OCI-LY1 (cell line): Measurements from ENCODE around the gene PUS7L.

ENCODE experiments used
- H2AFZ ChIP-seq: fragments of 200-600 bp; sonication (generic), shearing (Covaris generic); 2 replicates; pipeline ENCODE4 v1.6.0; 2014; ENCODE audit warnings: antibody characterized with exemption, mild to moderate bottlenecking, low read length
- H3F3A ChIP-seq: fragments of 200-600 bp; sonication (generic), shearing (Covaris generic); 2 replicates; pipeline ENCODE4 v1.6.0; 2014; ENCODE audit warnings: mild to moderate bottlenecking, antibody characterized with exemption, low read length, moderate library complexity; ENCODE audit not compliant: insufficient read depth
- H3K27ac ChIP-seq: fragments of 200-600 bp; sonication (generic); 2 replicates; pipeline ENCODE4 v1.5.1; 2014; ENCODE audit warnings: low read length, mixed run types, mild to moderate bottlenecking, low read depth; ENCODE audit not compliant: poor library complexity, severe bottlenecking
- H3K27me3 ChIP-seq: fragments of 200-600 bp; sonication (generic); 2 replicates; pipeline ENCODE4 v1.6.0; 2014; ENCODE audit warnings: antibody characterized with exemption, mild to moderate bottlenecking, low read length, moderate library complexity; ENCODE audit not compliant: insufficient read depth
- H3K36me3 ChIP-seq: fragments of 200-600 bp; sonication (generic); 2 replicates; pipeline ENCODE4 v1.6.1; 2014; ENCODE audit warnings: mild to moderate bottlenecking, antibody characterized with exemption, low read length, moderate library complexity, mixed read lengths; ENCODE audit not compliant: insufficient read depth
- H3K4me1 ChIP-seq: fragments of 200-600 bp; sonication (generic); 2 replicates; pipeline ENCODE4 v1.5.1; 2014; ENCODE audit warnings: mild to moderate bottlenecking, low read length, moderate library complexity; ENCODE audit not compliant: insufficient read depth, severe bottlenecking
- H3K4me2 ChIP-seq: fragments of 200-600 bp; sonication (generic), shearing (Covaris generic); 2 replicates; pipeline ENCODE4 v1.6.1; 2014; ENCODE audit warnings: low read length
- H3K4me3 ChIP-seq: fragments of 200-600 bp; sonication (generic); 2 replicates; pipeline ENCODE4 v1.5.1; 2014; ENCODE audit warnings: low read length, low read depth, mild to moderate bottlenecking, mixed read lengths; ENCODE audit not compliant: poor library complexity, severe bottlenecking
- H3K79me2 ChIP-seq: fragments of 200-600 bp; shearing (Covaris generic); 2 replicates; pipeline ENCODE4 v1.6.1; 2016; ENCODE audit warnings: mixed run types, low read length, mixed read lengths; ENCODE audit not compliant: insufficient read depth
- H3K9ac ChIP-seq: fragments of 200-600 bp; sonication (generic), shearing (Covaris generic); 2 replicates; pipeline ENCODE4 v1.6.1; 2014; ENCODE audit warnings: mild to moderate bottlenecking, low read length, mixed read lengths
- H3K9me2 ChIP-seq: fragments of 200-600 bp; sonication (generic), shearing (Covaris generic); 2 replicates; pipeline ENCODE4 v1.6.1; 2014; ENCODE audit warnings: low read depth, mild to moderate bottlenecking, low read length, mixed read lengths
- H3K9me3 ChIP-seq: fragments of 200-600 bp; shearing (Covaris generic); 2 replicates; pipeline ENCODE4 v1.6.1; 2014; ENCODE audit warnings: low read length, mixed read lengths
- H4K20me1 ChIP-seq: fragments of 200-600 bp; sonication (generic), shearing (Covaris generic); 2 replicates; pipeline ENCODE4 v1.6.0; 2016; ENCODE audit warnings: mild to moderate bottlenecking, low read length; ENCODE audit not compliant: insufficient read depth
- EZH2 ChIP-seq: fragments of 200-600 bp; sonication (generic), shearing (Covaris generic); IDR thresholded peaks from 2 replicates; pipeline ENCODE4 v1.8.0; 2017; ENCODE audit warnings: borderline replicate concordance, mixed run types, mild to moderate bottlenecking, antibody characterized with exemption, low read length, moderate library complexity, mixed read lengths
- TF ChIP-seq, protein P1 (sequence below): fragments of 200-600 bp; sonication (generic), shearing (Covaris generic); IDR thresholded peaks from 2 replicates; pipeline ENCODE4 v1.5.1; 2017; ENCODE audit warnings: mild to moderate bottlenecking, antibody characterized with exemption, low read length, moderate library complexity, mixed read lengths

Gene PUS7L

DNA sequence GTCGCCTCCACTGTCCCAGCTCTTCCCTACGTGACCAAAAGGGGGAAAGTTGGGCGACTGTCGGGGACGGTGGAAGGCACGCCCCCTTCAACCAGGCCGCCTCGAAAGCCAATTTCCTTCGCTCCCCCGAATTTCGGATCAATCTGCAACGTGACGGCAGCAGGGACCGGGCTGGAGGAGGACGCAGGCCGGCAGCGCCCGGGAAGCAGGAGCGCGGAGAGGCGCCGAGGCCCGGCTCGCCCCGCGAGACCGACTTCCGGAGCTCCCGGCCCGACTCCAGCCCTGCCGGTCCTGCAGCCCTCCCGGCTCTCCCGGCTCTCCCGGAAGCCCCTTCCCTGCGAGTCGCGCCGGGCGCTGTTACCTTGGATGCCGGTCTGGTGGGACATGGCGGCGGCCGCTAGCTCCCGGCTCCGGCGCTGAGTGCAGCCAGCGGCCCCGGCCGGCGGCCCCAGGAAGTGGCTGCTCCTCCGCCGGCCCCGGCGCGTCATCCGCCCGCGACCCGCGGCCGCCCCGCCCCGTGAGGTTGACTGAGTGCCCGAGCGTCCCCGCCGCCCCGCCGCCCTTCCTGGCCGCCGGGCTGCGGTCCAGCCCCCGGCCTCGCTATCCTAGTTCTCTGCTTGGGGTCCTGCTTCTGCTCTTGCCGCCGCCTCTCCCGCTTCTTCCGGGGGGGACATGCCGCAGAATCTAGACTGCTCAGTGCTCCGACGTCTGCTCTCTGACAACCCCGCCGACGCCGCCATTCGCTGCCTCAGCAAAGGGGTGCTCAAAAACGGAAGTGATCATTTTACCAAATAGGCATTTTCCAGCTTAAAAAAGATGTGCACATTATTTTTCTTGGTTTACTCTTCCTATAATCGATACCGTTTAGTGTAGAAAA, 47.5 kb upstream of the PUS7L start, which contains the start of gene TWF1:
Gene TWF1, minus strand, starts transcription at position 458 of the 877 bp plus-strand sequence. Its CDS starts 72 bp downstream, at position 386.
- H3K36me3 ChIP-seq: peaks cover 26% of the 10 kb centered on the region
- peak within 1 kb of the TSS; percentile 96 for H3K4me2 ChIP-seq
- peaks cover 35% of the 10 kb centered on the region for H3K79me2 ChIP-seq
- H2AFZ ChIP-seq: peak within 1 kb of the TSS; percentile 92; the same call in 1 of the 2 replicates
- H3F3A ChIP-seq: no peaks in the 10 kb centered on the region
- peak within 1 kb of the TSS; percentile 81 for H3K9ac ChIP-seq
- H3K9me2 ChIP-seq: no peaks in the 10 kb centered on the region
- no peaks in the 10 kb centered on the region for H4K20me1 ChIP-seq
- H3K4me1 ChIP-seq: peaks cover 36% of the 10 kb centered on the region
- peak within 1 kb of the TSS; percentile 64 for H3K27ac ChIP-seq
- peak within 1 kb of the TSS; percentile 89 for H3K4me3 ChIP-seq
- no peak for TF ChIP-seq EZH2
- TF ChIP-seq, protein P1, sequence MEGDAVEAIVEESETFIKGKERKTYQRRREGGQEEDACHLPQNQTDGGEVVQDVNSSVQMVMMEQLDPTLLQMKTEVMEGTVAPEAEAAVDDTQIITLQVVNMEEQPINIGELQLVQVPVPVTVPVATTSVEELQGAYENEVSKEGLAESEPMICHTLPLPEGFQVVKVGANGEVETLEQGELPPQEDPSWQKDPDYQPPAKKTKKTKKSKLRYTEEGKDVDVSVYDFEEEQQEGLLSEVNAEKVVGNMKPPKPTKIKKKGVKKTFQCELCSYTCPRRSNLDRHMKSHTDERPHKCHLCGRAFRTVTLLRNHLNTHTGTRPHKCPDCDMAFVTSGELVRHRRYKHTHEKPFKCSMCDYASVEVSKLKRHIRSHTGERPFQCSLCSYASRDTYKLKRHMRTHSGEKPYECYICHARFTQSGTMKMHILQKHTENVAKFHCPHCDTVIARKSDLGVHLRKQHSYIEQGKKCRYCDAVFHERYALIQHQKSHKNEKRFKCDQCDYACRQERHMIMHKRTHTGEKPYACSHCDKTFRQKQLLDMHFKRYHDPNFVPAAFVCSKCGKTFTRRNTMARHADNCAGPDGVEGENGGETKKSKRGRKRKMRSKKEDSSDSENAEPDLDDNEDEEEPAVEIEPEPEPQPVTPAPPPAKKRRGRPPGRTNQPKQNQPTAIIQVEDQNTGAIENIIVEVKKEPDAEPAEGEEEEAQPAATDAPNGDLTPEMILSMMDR: peak; percentile 15; the same call in 1 of the 2 replicates
- no peaks in the 10 kb centered on the region for H3K9me3 ChIP-seq
- no peaks in the 10 kb centered on the region for H3K27me3 ChIP-seq

DNA sequence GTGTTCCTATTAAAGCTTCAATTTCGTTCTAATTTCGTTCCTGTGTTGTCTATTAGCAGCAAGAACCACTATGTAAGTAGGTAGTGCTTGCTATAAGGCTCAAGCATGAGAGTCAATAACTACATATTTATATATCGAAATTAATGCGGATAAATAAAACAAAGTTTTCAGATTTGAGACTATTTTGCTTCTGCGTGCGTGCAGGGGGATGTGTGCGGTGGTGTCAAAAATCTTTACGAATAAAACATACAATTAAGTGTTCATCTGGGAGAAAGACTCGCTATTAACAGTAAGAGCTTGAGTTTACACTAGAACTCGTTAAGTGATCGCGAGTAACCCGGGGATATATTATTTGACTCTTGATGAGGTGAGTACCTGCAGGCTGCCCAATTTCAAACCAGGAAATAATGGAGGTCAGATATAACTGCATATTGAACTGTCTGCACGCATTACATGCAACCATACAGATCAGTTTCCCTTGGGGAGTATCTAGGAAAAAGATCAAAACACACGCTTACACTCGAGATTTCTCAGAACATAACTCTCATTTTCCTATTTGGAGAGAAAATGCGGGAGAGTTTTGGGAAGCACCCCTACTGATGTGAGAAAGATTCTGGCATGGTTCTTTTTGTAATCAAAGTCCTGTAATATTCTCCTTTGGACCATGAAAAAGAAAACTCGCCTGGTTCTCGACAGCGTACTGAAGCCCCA, 46.7 kb upstream of the PUS7L start:
- Histone ChIP-seq H2AFZ (no peak overlapping the region), H3K4me1 (peaks cover 36% of the 10 kb centered on the region), H3K9me2 (no peaks in the 10 kb centered on the region), H3F3A (no peaks in the 10 kb centered on the region), H4K20me1 (no peaks in the 10 kb centered on the region), H3K36me3 (peaks cover 34% of the 10 kb centered on the region), H3K4me2 (peak overlapping the region; percentile 86), H3K9ac (peak overlapping the region; percentile 81), H3K79me2 (peaks cover 35% of the 10 kb centered on the region), H3K27me3 (no peaks in the 10 kb centered on the region), H3K27ac (peak overlapping the region; percentile 1), H3K4me3 (peak overlapping the region; percentile 89), H3K9me3 (no peaks in the 10 kb centered on the region)
- no peak for TF ChIP-seq EZH2
- TF ChIP-seq, protein P1: no peak

DNA sequence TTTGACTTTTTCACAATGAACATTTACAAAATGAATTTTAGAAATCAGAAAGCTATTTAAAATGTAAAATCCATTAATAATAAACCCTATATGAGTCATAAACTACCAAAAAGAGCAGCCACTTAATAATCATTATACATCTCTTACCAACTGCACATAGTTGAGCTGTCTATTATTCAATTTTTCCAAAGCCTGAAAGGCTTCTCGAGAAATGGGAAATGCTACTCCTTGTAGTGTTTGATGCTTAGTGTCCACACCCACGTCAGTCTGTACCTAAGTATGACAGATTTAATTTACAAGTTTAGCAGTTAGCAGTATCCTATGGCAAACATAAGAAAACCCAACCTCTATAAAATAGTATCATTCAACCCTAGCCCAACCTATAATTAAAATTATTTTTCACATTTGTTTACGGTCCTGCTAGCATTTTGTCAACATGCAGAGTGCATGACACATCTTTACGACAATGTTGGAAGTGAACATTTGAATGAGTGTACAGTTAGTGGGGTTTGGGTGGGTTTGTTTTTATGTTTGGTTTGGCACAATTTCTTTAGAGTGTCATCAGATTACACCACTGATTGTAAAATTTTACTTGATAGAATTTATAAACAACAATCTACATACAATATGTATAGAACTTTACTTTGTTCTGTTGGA, 39.1 kb upstream of the PUS7L start:
- Histone ChIP-seq H2AFZ (no peak overlapping the region), H3K36me3 (peaks cover 79% of the 10 kb centered on the region), H3K4me3 (no peak overlapping the region), H4K20me1 (no peaks in the 10 kb centered on the region), H3K9ac (no peak overlapping the region), H3K4me1 (no peaks in the 10 kb centered on the region), H3F3A (no peaks in the 10 kb centered on the region), H3K4me2 (no peak overlapping the region), H3K79me2 (0 out of 2 replicates have a peak, but pooled peaks cover 4% of the 10 kb centered on the region), H3K9me2 (no peaks in the 10 kb centered on the region), H3K27ac (no peak overlapping the region), H3K27me3 (no peaks in the 10 kb centered on the region), H3K9me3 (no peaks in the 10 kb centered on the region)
- TF ChIP-seq, protein P1: no peak
- TF ChIP-seq EZH2: no peak
